Liver (tissue), 9 donors: ENCODE measurements around the gene KIAA0753. TPM values are rescaled to one million over a fixed set of nuclear protein-coding genes. Genes with fewer than 3 reads are reported as not detected.

ENCODE experiments used
- DNase-seq: peaks from one replicate; pipeline ENCODE4 v3.0.0-alpha.2; 2017; ENCODE audit warnings: low spot score
- H3K27ac ChIP-seq, 2 donors: one replicate each; pipeline ENCODE4 v1.7.0; 2013; ENCODE audit warnings: inconsistent platforms in 2 of 2, low read length in 2 of 2, control low read depth in 1 of 2, low read depth in 1 of 2, mild to moderate bottlenecking in 1 of 2
- H3K27me3 ChIP-seq, 4 donors: one replicate each; pipeline versions ENCODE4 v1.6.1 to v1.7.0; 2013; ENCODE audit warnings: low read length in 3 of 4, inconsistent platforms in 1 of 4, mild to moderate bottlenecking in 1 of 4, moderate library complexity in 1 of 4; ENCODE audit not compliant: control insufficient read depth in 4 of 4, insufficient read depth in 4 of 4
- H3K36me3 ChIP-seq, 4 donors: one replicate each; pipeline versions ENCODE4 v1.6.1 to v1.7.0; 2013; ENCODE audit warnings: low read length in 3 of 4, mild to moderate bottlenecking in 3 of 4, low read depth in 1 of 4, moderate library complexity in 1 of 4; ENCODE audit not compliant: control insufficient read depth in 4 of 4, insufficient read depth in 3 of 4
- H3K4me1 ChIP-seq, 4 donors: one replicate each; pipeline versions ENCODE4 v1.6.1 to v1.7.0; 2013; ENCODE audit warnings: low read length in 3 of 4, mild to moderate bottlenecking in 3 of 4, moderate library complexity in 1 of 4; ENCODE audit not compliant: control insufficient read depth in 4 of 4, insufficient read depth in 4 of 4
- H3K4me3 ChIP-seq, 3 donors: one replicate each; pipeline versions ENCODE4 v1.6.1 to v1.7.0; 2013; ENCODE audit warnings: low read length in 3 of 3, control low read depth in 1 of 3, low read depth in 1 of 3, mild to moderate bottlenecking in 1 of 3
- H3K9ac ChIP-seq, 2 donors: one replicate each; pipeline ENCODE4 v1.7.0; 2013; ENCODE audit warnings: low read length in 2 of 2, mild to moderate bottlenecking in 2 of 2, moderate library complexity in 2 of 2, control low read depth in 1 of 2, low read depth in 1 of 2
- H3K9me3 ChIP-seq, 4 donors: one replicate each; pipeline versions ENCODE4 v1.6.1 to v1.7.0; 2013; ENCODE audit warnings: low read length in 3 of 4; ENCODE audit not compliant: control insufficient read depth in 4 of 4
- EGR1 ChIP-seq, 2 donors: IDR thresholded peaks; 2 replicates each; pipeline ENCODE4 v1.6.1; 2016 to 2018; ENCODE audit warnings: antibody characterized with exemption in 2 of 2, low read depth in 2 of 2
- FOXA1 ChIP-seq: IDR thresholded peaks from 2 replicates; pipeline ENCODE4 v1.6.1; 2016; ENCODE audit warnings: antibody characterized with exemption
- FOXA2 ChIP-seq: IDR thresholded peaks from 2 replicates; pipeline ENCODE4 v1.6.1; 2016; ENCODE audit warnings: antibody characterized with exemption
- GABPA ChIP-seq, 2 donors: IDR thresholded peaks in 1 of 2; conservative IDR thresholded peaks in 1 of 2; 2 replicates each; pipeline ENCODE4 v1.6.1; 2016; ENCODE audit warnings: antibody characterized with exemption in 2 of 2, mild to moderate bottlenecking in 1 of 2, moderate library complexity in 1 of 2
- HNF4A ChIP-seq, 2 donors: conservative IDR thresholded peaks; 2 replicates each; pipeline ENCODE4 v1.6.1; 2016; ENCODE audit warnings: antibody characterized with exemption in 2 of 2, mild to moderate bottlenecking in 2 of 2
- HNF4G ChIP-seq: IDR thresholded peaks from 2 replicates; pipeline ENCODE4 v1.6.1; 2016; ENCODE audit warnings: antibody characterized with exemption
- JUND ChIP-seq, 2 donors: IDR thresholded peaks; 2 replicates each; pipeline ENCODE4 v1.6.1; 2016; ENCODE audit warnings: antibody characterized with exemption in 2 of 2
- NR2F2 ChIP-seq: IDR thresholded peaks from 2 replicates; pipeline ENCODE4 v1.6.1; 2016; ENCODE audit warnings: antibody characterized with exemption
- RAD21 ChIP-seq, 2 donors: IDR thresholded peaks; 2 replicates each; pipeline ENCODE4 v1.6.1; 2016; ENCODE audit warnings: antibody characterized with exemption in 2 of 2, mild to moderate bottlenecking in 2 of 2
- RXRA ChIP-seq, 2 donors: IDR thresholded peaks; 2 replicates each; pipeline ENCODE4 v1.6.1; 2017 to 2018; ENCODE audit warnings: antibody characterized with exemption in 2 of 2, mild to moderate bottlenecking in 1 of 2
- SP1 ChIP-seq: IDR thresholded peaks from 2 replicates; pipeline ENCODE4 v1.6.1; 2018; ENCODE audit warnings: antibody characterized with exemption, mild to moderate bottlenecking
- TAF1 ChIP-seq: conservative IDR thresholded peaks from 2 replicates; pipeline ENCODE4 v1.6.1; 2016; ENCODE audit warnings: antibody characterized with exemption, mild to moderate bottlenecking
- YY1 ChIP-seq: IDR thresholded peaks from 2 replicates; pipeline ENCODE4 v1.6.1; 2016; ENCODE audit warnings: antibody characterized with exemption, mild to moderate bottlenecking
- WGBS: extraction: QIAGEN DNeasy Blood & Tissue Kit; methylation state at CpG from one replicate; pipeline ENCODE4 v1.1.7; 2013; 5-methylcytosine and 5-hydroxymethylcytosine counted together
- polyA plus RNA-seq, 2 donors: library from polyadenylated mRNA; stranded (reverse) in 1 of 2; unstranded in 1 of 2; fragments of 200-250 nt in 1 of 2; fragments of >200 nt in 1 of 2; fragmentation: Nextera tagmentation in 1 of 2; extraction: Ambion mirVana in 1 of 2; gene quantifications; one replicate each; pipeline versions ENCODE4 v1.2.1 to v1.2.3, GENCODE V29; 2013 to 2015
- total RNA-seq, 2 donors: library from RNA; depleted of rRNA; stranded (reverse); fragments of >200 nt; gene quantifications; one replicate each; pipeline ENCODE4 v1.2.3, GENCODE V29; 2014
- TF ChIP-seq, protein P1 (sequence below): IDR thresholded peaks from 2 replicates; pipeline ENCODE4 v1.6.1; 2016; ENCODE audit warnings: antibody characterized with exemption
- TF ChIP-seq, protein P2 (sequence below): IDR thresholded peaks from 2 replicates; pipeline ENCODE4 v1.6.1; 2016; ENCODE audit warnings: antibody characterized with exemption
- TF ChIP-seq, protein P3 (sequence below): IDR thresholded peaks from 2 replicates; pipeline ENCODE4 v1.6.1; 2016; ENCODE audit warnings: antibody characterized with exemption
- TF ChIP-seq, protein P4 (sequence below): fragments of 150-350 bp; IDR thresholded peaks from 2 replicates; pipeline ENCODE4 v1.5.1; 2017; ENCODE audit warnings: improper control_type of control experiment, low read depth, low read length; ENCODE audit not compliant: missing input control
- TF ChIP-seq, protein P5 (sequence below): IDR thresholded peaks from 2 replicates; pipeline ENCODE4 v1.6.1; 2016; ENCODE audit warnings: antibody characterized with exemption, mild to moderate bottlenecking
- donor health status: healthy.
- donor health status: healthy.
- donor health status: healthy.
- donor health status: healthy.
- donor health status: healthy.

The KIAA0753 gene
- total and polyA plus RNA-seq, 4 donors = 2.0 to 5.9 (median 3.0) TPM

GRCh38 chr17:6636616-6637457 lies 3.7 kb downstream of the KIAA0753 start:
- Histone ChIP-seq H3K4me1 (peaks cover 3 to 26% (median 17%) of the 10 kb centered on the region in 4 donors), H3K9me3 (no peaks in the 10 kb centered on the region), H3K27me3 (no peaks in the 10 kb centered on the region), H3K4me3 (no peak overlapping the region), H3K27ac (no peak overlapping the region), H3K9ac (no peak overlapping the region), H3K36me3 (peaks cover 0 to 15% (median 12%) of the 10 kb centered on the region in 4 donors)
- TF ChIP-seq HNF4G = no peak
- TF ChIP-seq, protein P1, sequence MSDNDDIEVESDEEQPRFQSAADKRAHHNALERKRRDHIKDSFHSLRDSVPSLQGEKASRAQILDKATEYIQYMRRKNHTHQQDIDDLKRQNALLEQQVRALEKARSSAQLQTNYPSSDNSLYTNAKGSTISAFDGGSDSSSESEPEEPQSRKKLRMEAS = no peak
- TF ChIP-seq FOXA2 = no peak
- TF ChIP-seq, protein P2, sequence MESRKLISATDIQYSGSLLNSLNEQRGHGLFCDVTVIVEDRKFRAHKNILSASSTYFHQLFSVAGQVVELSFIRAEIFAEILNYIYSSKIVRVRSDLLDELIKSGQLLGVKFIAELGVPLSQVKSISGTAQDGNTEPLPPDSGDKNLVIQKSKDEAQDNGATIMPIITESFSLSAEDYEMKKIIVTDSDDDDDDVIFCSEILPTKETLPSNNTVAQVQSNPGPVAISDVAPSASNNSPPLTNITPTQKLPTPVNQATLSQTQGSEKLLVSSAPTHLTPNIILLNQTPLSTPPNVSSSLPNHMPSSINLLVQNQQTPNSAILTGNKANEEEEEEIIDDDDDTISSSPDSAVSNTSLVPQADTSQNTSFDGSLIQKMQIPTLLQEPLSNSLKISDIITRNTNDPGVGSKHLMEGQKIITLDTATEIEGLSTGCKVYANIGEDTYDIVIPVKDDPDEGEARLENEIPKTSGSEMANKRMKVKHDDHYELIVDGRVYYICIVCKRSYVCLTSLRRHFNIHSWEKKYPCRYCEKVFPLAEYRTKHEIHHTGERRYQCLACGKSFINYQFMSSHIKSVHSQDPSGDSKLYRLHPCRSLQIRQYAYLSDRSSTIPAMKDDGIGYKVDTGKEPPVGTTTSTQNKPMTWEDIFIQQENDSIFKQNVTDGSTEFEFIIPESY = no peak
- TF ChIP-seq RAD21 (IDR thresholded peaks at IDR 0.05) = no peak
- TF ChIP-seq HNF4A (conservative IDR thresholded peaks at IDR 0.05) = no peak
- TF ChIP-seq TAF1 = no peak
- no peak for TF ChIP-seq NR2F2
- no peak for TF ChIP-seq FOXA1
- no peak for TF ChIP-seq JUND (IDR thresholded peaks at IDR 0.05)
- no peak for TF ChIP-seq RXRA (IDR thresholded peaks at IDR 0.05)
- TF ChIP-seq YY1 = no peak
- TF ChIP-seq SP1 = no peak
- no peak for TF ChIP-seq GABPA (IDR thresholded peaks at IDR 0.05 in 1 of 2, conservative IDR thresholded peaks at IDR 0.05 in 1 of 2)
- TF ChIP-seq, protein P3, sequence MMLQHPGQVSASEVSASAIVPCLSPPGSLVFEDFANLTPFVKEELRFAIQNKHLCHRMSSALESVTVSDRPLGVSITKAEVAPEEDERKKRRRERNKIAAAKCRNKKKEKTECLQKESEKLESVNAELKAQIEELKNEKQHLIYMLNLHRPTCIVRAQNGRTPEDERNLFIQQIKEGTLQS = no peak
- no peak for TF ChIP-seq EGR1 (IDR thresholded peaks at IDR 0.05; ENCODE audit: low read depth in 2 of 2)
- TF ChIP-seq, protein P4, sequence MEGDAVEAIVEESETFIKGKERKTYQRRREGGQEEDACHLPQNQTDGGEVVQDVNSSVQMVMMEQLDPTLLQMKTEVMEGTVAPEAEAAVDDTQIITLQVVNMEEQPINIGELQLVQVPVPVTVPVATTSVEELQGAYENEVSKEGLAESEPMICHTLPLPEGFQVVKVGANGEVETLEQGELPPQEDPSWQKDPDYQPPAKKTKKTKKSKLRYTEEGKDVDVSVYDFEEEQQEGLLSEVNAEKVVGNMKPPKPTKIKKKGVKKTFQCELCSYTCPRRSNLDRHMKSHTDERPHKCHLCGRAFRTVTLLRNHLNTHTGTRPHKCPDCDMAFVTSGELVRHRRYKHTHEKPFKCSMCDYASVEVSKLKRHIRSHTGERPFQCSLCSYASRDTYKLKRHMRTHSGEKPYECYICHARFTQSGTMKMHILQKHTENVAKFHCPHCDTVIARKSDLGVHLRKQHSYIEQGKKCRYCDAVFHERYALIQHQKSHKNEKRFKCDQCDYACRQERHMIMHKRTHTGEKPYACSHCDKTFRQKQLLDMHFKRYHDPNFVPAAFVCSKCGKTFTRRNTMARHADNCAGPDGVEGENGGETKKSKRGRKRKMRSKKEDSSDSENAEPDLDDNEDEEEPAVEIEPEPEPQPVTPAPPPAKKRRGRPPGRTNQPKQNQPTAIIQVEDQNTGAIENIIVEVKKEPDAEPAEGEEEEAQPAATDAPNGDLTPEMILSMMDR = no peak
- TF ChIP-seq, protein P5, sequence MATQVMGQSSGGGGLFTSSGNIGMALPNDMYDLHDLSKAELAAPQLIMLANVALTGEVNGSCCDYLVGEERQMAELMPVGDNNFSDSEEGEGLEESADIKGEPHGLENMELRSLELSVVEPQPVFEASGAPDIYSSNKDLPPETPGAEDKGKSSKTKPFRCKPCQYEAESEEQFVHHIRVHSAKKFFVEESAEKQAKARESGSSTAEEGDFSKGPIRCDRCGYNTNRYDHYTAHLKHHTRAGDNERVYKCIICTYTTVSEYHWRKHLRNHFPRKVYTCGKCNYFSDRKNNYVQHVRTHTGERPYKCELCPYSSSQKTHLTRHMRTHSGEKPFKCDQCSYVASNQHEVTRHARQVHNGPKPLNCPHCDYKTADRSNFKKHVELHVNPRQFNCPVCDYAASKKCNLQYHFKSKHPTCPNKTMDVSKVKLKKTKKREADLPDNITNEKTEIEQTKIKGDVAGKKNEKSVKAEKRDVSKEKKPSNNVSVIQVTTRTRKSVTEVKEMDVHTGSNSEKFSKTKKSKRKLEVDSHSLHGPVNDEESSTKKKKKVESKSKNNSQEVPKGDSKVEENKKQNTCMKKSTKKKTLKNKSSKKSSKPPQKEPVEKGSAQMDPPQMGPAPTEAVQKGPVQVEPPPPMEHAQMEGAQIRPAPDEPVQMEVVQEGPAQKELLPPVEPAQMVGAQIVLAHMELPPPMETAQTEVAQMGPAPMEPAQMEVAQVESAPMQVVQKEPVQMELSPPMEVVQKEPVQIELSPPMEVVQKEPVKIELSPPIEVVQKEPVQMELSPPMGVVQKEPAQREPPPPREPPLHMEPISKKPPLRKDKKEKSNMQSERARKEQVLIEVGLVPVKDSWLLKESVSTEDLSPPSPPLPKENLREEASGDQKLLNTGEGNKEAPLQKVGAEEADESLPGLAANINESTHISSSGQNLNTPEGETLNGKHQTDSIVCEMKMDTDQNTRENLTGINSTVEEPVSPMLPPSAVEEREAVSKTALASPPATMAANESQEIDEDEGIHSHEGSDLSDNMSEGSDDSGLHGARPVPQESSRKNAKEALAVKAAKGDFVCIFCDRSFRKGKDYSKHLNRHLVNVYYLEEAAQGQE = no peak
- no peak for DNase-seq
- WGBS = 95% methylated on average over 17 of the region's 17 CpGs
